ENCODE data around the gene KLHDC8A.
"Not testable (repeated sequence)": the region's sequence is repeated elsewhere in the genome, so short reads cannot be mapped to it uniquely, and the experiment has no call there.

Gene KLHDC8A

GRCh38 chr1:205298191-205298994, 58.3 kb downstream of the KLHDC8A start:
- Histone ChIP-seq H3K27me3 (ENCODE audit: insufficient read depth, low read length) (no peaks in the 10 kb centered on the region), H3K4me1 (ENCODE audit: insufficient read depth, low read length) (peaks cover 59% of the 10 kb centered on the region), H3K27ac (ENCODE audit: low read length) (peak overlapping the region; percentile 38), H3K36me3 (ENCODE audit: insufficient read depth, low read depth, low read length) (peaks cover 13% of the 10 kb centered on the region), H3K9ac (ENCODE audit: low read depth, low read length) (peak overlapping the region; percentile 58; the same call in 1 of the 2 replicates), H3K4me3 (ENCODE audit: low read length) (no peak overlapping the region), H3K9me3 (ENCODE audit: insufficient read depth, low read depth, low read length) (no peaks in the 10 kb centered on the region)

GRCh38 chr1:205297546-205298177, 59.1 kb downstream of the KLHDC8A start:
- Histone ChIP-seq H3K9ac (ENCODE audit: low read depth, low read length) (peak overlapping the region; percentile 58; the same call in 1 of the 2 replicates), H3K27ac (ENCODE audit: low read length) (peak overlapping the region; percentile 38), H3K4me1 (ENCODE audit: insufficient read depth, low read length) (peaks cover 60% of the 10 kb centered on the region)
- not testable (repeated sequence) for H3K9me3 ChIP-seq (ENCODE audit: insufficient read depth, low read depth, low read length); H3K27me3 ChIP-seq (ENCODE audit: insufficient read depth, low read length); H3K4me3 ChIP-seq (ENCODE audit: low read length); H3K36me3 ChIP-seq (ENCODE audit: insufficient read depth, low read depth, low read length)

GRCh38 chr1:205296154-205296553, 60.6 kb downstream of the KLHDC8A start:
- H3K4me1 ChIP-seq (ENCODE audit: insufficient read depth, low read length), result peaks cover 52% of the 10 kb centered on the region

GRCh38 chr1:205294934-205295333, 61.8 kb downstream of the KLHDC8A start:
- H3K27me3 ChIP-seq (ENCODE audit: insufficient read depth, low read length), result no peaks in the 10 kb centered on the region
- peaks cover 41% of the 10 kb centered on the region for H3K4me1 ChIP-seq (ENCODE audit: insufficient read depth, low read length)
- H3K4me3 ChIP-seq (ENCODE audit: low read length), result peak overlapping the region; percentile 31; the same call in 1 of the 2 replicates
- H3K36me3 ChIP-seq (ENCODE audit: insufficient read depth, low read depth, low read length), result no peaks in the 10 kb centered on the region
- H3K27ac ChIP-seq (ENCODE audit: low read length), result peak overlapping the region; percentile 98
- H3K9ac ChIP-seq (ENCODE audit: low read depth, low read length), result peak overlapping the region; percentile 85
- no peaks in the 10 kb centered on the region for H3K9me3 ChIP-seq (ENCODE audit: insufficient read depth, low read depth, low read length)

More at GRCh38 chr1:205296154-205296553, 60.6 kb downstream of the KLHDC8A start:
- Histone ChIP-seq H3K4me3 (ENCODE audit: low read length) (no peak overlapping the region), H3K27me3 (ENCODE audit: insufficient read depth, low read length) (no peaks in the 10 kb centered on the region), H3K9me3 (ENCODE audit: insufficient read depth, low read depth, low read length) (no peaks in the 10 kb centered on the region), H3K9ac (ENCODE audit: low read depth, low read length) (peak overlapping the region; percentile 85; the same call in 1 of the 2 replicates), H3K36me3 (ENCODE audit: insufficient read depth, low read depth, low read length) (no peaks in the 10 kb centered on the region), H3K27ac (ENCODE audit: low read length) (peak overlapping the region; percentile 98)

DNA sequence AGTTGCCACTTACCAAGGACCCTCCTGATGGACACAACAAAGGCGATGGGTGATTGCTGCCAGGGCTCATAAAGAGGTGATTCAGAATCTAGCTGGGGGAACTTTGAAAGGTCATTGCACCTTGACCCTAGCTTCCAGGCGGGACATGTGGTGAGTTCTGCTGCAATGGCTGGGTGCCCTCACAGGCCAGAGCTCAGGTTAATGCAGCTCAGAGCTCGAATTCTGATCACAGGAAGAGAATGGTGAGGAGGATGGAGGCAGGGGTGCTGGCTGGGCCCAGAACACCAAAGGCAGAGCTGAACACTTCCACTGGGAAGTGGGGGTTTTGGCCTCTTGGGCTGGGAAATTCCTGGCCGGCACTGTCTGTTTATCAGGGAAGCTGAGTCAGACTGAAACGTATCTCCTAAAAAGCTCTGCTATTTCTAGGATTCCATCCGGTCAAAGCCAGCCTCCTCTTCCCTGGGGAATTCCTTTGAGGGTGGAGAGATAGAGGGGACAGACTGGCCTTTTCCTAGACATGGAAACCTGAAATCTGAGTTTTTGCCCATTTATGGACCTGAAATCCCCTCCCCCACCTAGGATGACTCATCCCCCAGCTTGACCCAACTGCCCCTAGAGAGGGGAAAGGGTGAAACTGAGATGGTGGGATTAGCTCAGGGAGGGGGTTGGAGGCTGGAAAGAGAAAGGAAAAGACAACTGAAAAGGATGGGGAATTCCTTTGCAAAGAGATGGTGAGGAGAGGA, 62.4 kb downstream of the KLHDC8A start:
- Histone ChIP-seq H3K27me3 (ENCODE audit: insufficient read depth, low read length) (no peaks in the 10 kb centered on the region), H3K9ac (ENCODE audit: low read depth, low read length) (peak overlapping the region; percentile 85), H3K9me3 (ENCODE audit: insufficient read depth, low read depth, low read length) (no peaks in the 10 kb centered on the region), H3K27ac (ENCODE audit: low read length) (peak overlapping the region; percentile 98), H3K4me1 (ENCODE audit: insufficient read depth, low read length) (peaks cover 40% of the 10 kb centered on the region), H3K4me3 (ENCODE audit: low read length) (peak overlapping the region; percentile 31; the same call in 1 of the 2 replicates), H3K36me3 (ENCODE audit: insufficient read depth, low read depth, low read length) (no peaks in the 10 kb centered on the region)

GRCh38 chr1:205293350-205294074, 63.2 kb downstream of the KLHDC8A start:
- Histone ChIP-seq H3K4me1 (ENCODE audit: insufficient read depth, low read length) (peaks cover 36% of the 10 kb centered on the region), H3K27me3 (ENCODE audit: insufficient read depth, low read length) (no peaks in the 10 kb centered on the region), H3K36me3 (ENCODE audit: insufficient read depth, low read depth, low read length) (no peaks in the 10 kb centered on the region), H3K9me3 (ENCODE audit: insufficient read depth, low read depth, low read length) (no peaks in the 10 kb centered on the region), H3K27ac (ENCODE audit: low read length) (peak overlapping the region; percentile 98), H3K4me3 (ENCODE audit: low read length) (no peak overlapping the region; the same call in 1 of the 2 replicates), H3K9ac (ENCODE audit: low read depth, low read length) (peak overlapping the region; percentile 85; the same call in 1 of the 2 replicates)

DNA sequence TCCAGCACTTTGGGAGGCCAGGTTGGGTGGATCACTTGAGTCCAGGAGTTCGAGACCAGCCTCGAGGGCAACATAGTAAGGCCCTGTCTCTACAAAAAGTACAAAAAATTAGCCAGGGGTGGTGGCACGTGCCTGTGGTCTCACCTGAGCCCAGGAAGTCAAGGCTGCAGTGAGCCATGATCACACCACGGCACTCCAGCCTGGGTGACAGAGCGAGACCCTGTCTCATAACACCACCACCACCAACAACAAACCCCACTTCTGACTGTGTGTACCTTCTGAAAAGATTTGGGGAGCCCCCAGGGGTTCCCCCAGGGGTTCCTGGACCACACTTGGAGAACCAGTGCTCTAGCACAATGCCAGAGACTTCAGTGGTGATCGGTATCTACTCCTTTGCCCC, 65.1 kb downstream of the KLHDC8A start:
- no peak overlapping the region for H3K27ac ChIP-seq (ENCODE audit: low read length)
- H3K9me3 ChIP-seq (ENCODE audit: insufficient read depth, low read depth, low read length), result no peaks in the 10 kb centered on the region
- no peaks in the 10 kb centered on the region for H3K36me3 ChIP-seq (ENCODE audit: insufficient read depth, low read depth, low read length)
- peaks cover 32% of the 10 kb centered on the region for H3K4me1 ChIP-seq (ENCODE audit: insufficient read depth, low read length)
- no peak overlapping the region for H3K4me3 ChIP-seq (ENCODE audit: low read length)
- no peaks in the 10 kb centered on the region for H3K27me3 ChIP-seq (ENCODE audit: insufficient read depth, low read length)
- H3K9ac ChIP-seq (ENCODE audit: low read depth, low read length), result no peak overlapping the region

DNA sequence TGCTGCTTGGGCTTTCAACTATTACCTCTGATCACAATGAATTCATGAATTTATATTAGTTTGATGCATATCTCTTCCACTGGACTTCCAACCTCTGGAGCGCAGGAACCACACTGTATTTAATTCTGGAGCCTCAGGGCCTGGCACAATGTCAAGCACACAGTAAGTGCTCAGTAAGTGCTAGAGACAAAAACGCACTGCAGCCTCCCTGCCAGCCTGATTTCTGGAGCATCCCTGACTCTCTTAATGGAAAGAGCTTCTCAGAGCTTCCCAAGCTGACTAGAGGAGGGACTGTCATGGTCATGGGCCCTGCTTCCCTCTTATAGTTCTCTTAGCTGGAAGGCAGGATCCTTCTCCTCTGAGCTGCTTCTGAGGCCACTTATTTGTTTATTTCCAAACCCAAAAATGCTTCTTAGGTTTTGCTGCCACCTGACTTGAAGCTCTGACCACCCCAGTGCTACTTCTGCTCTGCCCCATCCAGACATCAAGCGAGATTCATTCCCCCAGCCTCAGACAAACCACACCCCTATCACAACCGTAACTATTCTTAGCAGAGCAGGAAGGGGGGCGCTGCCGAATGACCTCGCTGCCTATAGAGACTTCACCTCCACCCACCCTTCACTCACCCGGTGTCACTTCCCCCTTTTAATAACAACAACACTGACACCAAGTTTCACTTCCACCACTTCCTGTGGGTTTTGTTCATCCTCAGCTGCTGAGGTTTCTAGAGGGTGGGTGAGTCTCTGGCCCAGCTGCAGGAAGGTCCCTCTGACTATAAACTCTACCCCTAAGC, 68.8 kb downstream of the KLHDC8A start:
- no peaks in the 10 kb centered on the region for H3K9me3 ChIP-seq (ENCODE audit: insufficient read depth, low read depth, low read length)
- no peak overlapping the region for H3K27ac ChIP-seq (ENCODE audit: low read length)
- H3K4me3 ChIP-seq (ENCODE audit: low read length), result no peak overlapping the region
- H3K9ac ChIP-seq (ENCODE audit: low read depth, low read length), result no peak overlapping the region
- H3K27me3 ChIP-seq (ENCODE audit: insufficient read depth, low read length), result no peaks in the 10 kb centered on the region
- no peaks in the 10 kb centered on the region for H3K36me3 ChIP-seq (ENCODE audit: insufficient read depth, low read depth, low read length)
- H3K4me1 ChIP-seq (ENCODE audit: insufficient read depth, low read length), result peaks cover 23% of the 10 kb centered on the region

DNA sequence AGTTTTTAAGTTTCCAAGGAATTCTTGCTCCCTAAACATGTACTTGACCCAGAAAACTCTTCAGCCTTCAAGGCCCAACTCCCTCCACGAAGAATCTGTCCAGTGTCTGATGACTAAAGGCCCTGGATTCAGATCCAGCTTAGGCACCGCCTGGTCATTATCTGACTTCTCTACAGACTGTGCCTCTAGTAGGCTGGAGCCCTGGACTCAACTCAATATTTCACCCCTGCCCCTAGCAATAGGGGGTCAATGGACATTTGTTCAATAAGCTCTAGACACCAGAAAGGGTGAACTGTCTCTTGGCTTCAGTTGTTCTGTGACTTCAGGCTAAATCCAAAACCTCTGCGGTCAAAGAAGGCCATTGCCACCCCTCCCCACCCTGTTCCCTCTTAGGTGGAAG, 69.6 kb downstream of the KLHDC8A start:
- no peak overlapping the region for H3K4me3 ChIP-seq (ENCODE audit: low read length)

DNA sequence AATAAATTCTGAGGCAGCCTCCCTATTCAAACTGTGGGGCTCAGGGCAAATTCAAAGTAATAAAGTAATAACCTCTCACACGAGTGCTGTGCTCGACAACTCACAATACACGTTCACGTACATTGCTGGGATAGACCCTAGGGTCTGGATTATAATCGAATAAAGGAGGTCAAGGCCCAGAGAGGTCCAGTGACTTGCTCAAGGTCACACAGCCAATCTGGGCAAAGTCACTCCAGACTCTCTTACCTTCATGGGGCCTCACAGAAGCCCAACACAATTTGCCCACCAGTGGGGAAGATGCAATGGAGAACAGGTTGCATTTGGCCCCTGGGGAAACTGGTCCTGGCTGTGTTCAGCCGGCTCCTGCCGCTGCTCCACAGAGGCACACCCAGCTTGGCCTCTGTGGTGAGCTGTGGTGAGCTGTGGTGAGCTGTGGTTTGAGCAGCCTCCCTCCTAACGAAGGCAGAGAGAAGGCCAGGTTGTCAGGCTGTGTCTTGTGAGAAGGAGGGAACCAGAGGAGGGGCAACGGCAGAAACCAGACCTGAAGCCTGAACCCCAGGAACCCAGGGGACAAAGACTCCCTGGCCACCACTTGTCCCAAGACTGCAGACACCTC, 70.3 kb downstream of the KLHDC8A start:
- Histone ChIP-seq H3K9ac (ENCODE audit: low read depth, low read length) (no peak overlapping the region), H3K36me3 (ENCODE audit: insufficient read depth, low read depth, low read length) (no peaks in the 10 kb centered on the region), H3K27ac (ENCODE audit: low read length) (no peak overlapping the region), H3K4me1 (ENCODE audit: insufficient read depth, low read length) (peaks cover 23% of the 10 kb centered on the region), H3K27me3 (ENCODE audit: insufficient read depth, low read length) (no peaks in the 10 kb centered on the region), H3K4me3 (ENCODE audit: low read length) (no peak overlapping the region), H3K9me3 (ENCODE audit: insufficient read depth, low read depth, low read length) (no peaks in the 10 kb centered on the region)

More for the DNA sequence above, 69.6 kb downstream of the KLHDC8A start:
- Histone ChIP-seq H3K36me3 (ENCODE audit: insufficient read depth, low read depth, low read length) (no peaks in the 10 kb centered on the region), H3K27ac (ENCODE audit: low read length) (no peak overlapping the region), H3K9me3 (ENCODE audit: insufficient read depth, low read depth, low read length) (no peaks in the 10 kb centered on the region), H3K4me1 (ENCODE audit: insufficient read depth, low read length) (peaks cover 23% of the 10 kb centered on the region), H3K27me3 (ENCODE audit: insufficient read depth, low read length) (no peaks in the 10 kb centered on the region), H3K9ac (ENCODE audit: low read depth, low read length) (no peak overlapping the region)

Data from iPS-20b (cell line).